ENCODE results near the gene ZNF91.
"Not testable (repeated sequence)": the region's sequence is repeated elsewhere in the genome, so short reads cannot be mapped to it uniquely, and the experiment has no call there.

ZNF91 gene

DNA sequence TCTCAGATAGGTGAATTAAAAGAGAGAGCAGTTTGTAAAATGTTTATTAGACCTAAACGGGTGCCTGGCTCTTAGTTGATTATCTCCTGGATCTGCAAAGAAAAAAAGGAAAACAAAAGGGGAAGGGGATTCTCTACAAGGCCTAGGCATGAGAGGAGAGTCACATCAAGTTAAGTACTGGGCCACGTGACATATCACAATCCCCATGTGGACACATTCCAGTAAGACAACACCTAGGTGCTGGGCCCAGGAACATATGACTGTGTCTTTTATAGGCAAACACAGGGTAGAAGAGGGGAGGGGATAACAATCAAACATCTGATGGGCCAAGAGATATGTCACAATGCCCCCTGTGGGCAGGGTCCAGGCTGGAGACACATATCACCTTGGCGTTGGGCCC lies 4.2 kb upstream of the ZNF91 start:
- no peak for DNase-seq (ENCODE audit: low read depth)
- no peak overlapping the region for H3K4me3 ChIP-seq (ENCODE audit: low read length)
- no peak for TF ChIP-seq CTCF (IDR thresholded peaks at IDR 0.05; ENCODE audit: insufficient read depth, low read depth, low read length, missing control alignments)

GRCh38 chr19:23395722-23396117 lies 449 bp upstream of the ZNF91 start:
- H3K4me3 ChIP-seq (ENCODE audit: low read length); DNase-seq (ENCODE audit: low read depth): not testable (repeated sequence)

GRCh38 chr19:23394511-23394910 lies 760 bp downstream of the ZNF91 start:
- DNase-seq (ENCODE audit: low read depth), result peak; percentile 41
- TF ChIP-seq CTCF (IDR thresholded peaks at IDR 0.05; ENCODE audit: insufficient read depth, low read depth, low read length, missing control alignments), result no peak

GRCh38 chr19:23393121-23393520 lies 2.1 kb downstream of the ZNF91 start:
- DNase-seq (ENCODE audit: low read depth), result peak; percentile 22
- H3K4me3 ChIP-seq (ENCODE audit: low read length), result no peak overlapping the region

More at GRCh38 chr19:23394511-23394910, 760 bp downstream of the ZNF91 start:
- H3K4me3 ChIP-seq (ENCODE audit: low read length), result peak overlapping the region; percentile 95

DNA sequence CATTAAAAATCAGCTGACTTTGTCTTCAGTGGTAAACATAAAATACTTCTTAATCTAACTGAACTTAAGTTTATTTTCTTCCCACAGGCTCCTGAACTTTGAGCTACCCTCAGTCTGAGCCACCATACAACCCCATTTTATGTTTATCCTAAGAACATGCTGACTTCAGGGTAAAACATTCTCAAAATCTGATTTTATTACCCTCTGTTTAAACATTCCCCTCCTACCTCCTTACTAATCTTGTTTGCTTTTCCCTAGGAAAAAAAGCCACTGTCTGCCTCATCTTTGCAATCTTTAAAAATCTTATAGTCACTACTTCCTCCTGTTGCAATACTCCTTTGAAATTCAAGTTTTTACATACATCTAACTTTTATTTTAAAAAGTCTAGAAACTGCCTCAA lies 4.0 kb downstream of the ZNF91 start:
- no peak for TF ChIP-seq CTCF (IDR thresholded peaks at IDR 0.05; ENCODE audit: insufficient read depth, low read depth, low read length, missing control alignments)
- DNase-seq (ENCODE audit: low read depth), result no peak
- H3K4me3 ChIP-seq (ENCODE audit: low read length), result no peak overlapping the region

More at GRCh38 chr19:23393121-23393520, 2.1 kb downstream of the ZNF91 start:
- TF ChIP-seq CTCF (IDR thresholded peaks at IDR 0.05; ENCODE audit: insufficient read depth, low read depth, low read length, missing control alignments), result no peak

DNA sequence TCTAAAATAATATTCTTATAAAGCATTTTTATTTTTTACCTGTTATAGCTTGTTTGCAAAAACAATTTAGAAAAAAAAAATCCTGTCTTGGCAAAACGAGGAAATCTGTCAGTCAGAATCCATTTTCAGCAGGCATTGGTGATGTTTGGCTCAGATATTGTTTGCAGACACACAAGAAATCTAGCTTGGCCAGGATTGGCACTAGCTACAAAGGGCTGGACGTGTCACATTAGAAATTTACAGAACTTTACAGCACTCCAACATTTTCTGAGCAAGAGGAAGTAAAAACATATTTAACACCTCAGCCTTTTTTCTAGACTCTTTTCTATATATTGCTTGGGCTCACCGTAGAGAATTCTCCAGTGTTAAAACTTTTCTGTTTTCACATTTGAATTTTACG lies 9.9 kb downstream of the ZNF91 start:
- TF ChIP-seq CTCF (IDR thresholded peaks at IDR 0.05; ENCODE audit: insufficient read depth, low read depth, low read length, missing control alignments), result no peak
- H3K4me3 ChIP-seq (ENCODE audit: low read length), result no peak overlapping the region
- DNase-seq (ENCODE audit: low read depth), result no peak

DNA sequence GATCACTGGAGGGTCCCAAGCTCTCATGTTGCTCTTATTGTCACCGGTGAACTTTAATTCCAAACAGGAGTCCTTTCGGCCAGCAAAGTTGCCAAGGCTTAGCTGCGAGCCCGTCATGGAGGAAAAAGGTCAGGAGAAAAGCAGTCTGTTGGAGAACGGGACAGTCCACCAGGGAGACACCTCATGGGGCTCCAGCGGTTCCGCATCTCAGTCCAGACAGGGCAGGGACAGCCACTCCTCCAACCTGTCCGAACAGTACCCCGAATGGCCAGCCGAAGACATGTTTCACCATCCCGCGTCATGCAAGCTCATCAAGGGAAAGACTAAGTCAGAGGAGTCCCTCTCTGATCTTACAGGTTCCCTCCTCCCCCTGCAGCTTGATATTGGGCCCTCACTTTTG lies 10.4 kb downstream of the ZNF91 start:
- DNase-seq (ENCODE audit: low read depth), result no peak
- no peak overlapping the region for H3K4me3 ChIP-seq (ENCODE audit: low read length)
- TF ChIP-seq CTCF (IDR thresholded peaks at IDR 0.05; ENCODE audit: insufficient read depth, low read depth, low read length, missing control alignments), result no peak

DNA sequence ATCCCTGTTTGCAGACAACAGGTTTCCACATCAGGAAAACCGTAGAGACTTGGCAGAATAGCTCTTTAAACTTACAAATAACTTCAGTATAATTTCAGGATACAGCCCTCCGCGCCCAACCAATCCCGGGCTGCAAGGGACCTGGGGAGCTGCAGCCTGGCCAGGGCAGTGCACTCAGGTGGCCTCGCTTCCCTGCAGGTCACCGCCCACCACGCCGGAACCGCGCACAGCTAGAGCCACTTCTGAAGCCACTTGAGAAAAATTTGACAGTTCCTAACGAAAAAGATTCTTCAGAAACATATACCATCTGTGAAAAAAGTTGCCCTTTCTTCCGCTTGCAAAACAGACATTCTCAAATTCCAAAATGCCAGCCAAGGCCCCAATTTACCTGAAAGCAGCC lies 11.1 kb downstream of the ZNF91 start:
- no peak overlapping the region for H3K4me3 ChIP-seq (ENCODE audit: low read length)
- TF ChIP-seq CTCF (IDR thresholded peaks at IDR 0.05; ENCODE audit: insufficient read depth, low read depth, low read length, missing control alignments), result no peak
- no peak for DNase-seq (ENCODE audit: low read depth)

All from epithelial cell of esophagus (primary cell).